ENCODE data around the gene CREB1.

CREB1 gene

GRCh38 chr2:207504513-207505170 is 25.1 kb upstream of the CREB1 start:
- Histone ChIP-seq H3K4me3 (ENCODE audit: low read length) (no peak overlapping the region), H3K27me3 (ENCODE audit: control insufficient read depth, insufficient read depth, low read length) (no peaks in the 10 kb centered on the region), H3K4me1 (ENCODE audit: control insufficient read depth, insufficient read depth, low read length) (peaks cover 4% of the 10 kb centered on the region; the same call in 1 of the 2 replicates), H3K9me3 (ENCODE audit: control insufficient read depth, insufficient read depth, low read length) (no peaks in the 10 kb centered on the region), H3K27ac (ENCODE audit: low read length) (no peak overlapping the region), H3K36me3 (ENCODE audit: control insufficient read depth, insufficient read depth, low read length) (no peaks in the 10 kb centered on the region)
- WGBS (ENCODE audit: insufficient coverage, insufficient read length): no CpG with 5 or more reads among the region's 11 CpGs
- DNase-seq (ENCODE audit: low read depth, low spot score): no peak

GRCh38 chr2:207505171-207505570 is 24.6 kb upstream of the CREB1 start:
- no peak overlapping the region for H3K27ac ChIP-seq (ENCODE audit: low read length)
- no peak for DNase-seq (ENCODE audit: low read depth, low spot score)
- peaks cover 4% of the 10 kb centered on the region; the same call in 1 of the 2 replicates for H3K4me1 ChIP-seq (ENCODE audit: control insufficient read depth, insufficient read depth, low read length)
- H3K9me3 ChIP-seq (ENCODE audit: control insufficient read depth, insufficient read depth, low read length): no peaks in the 10 kb centered on the region
- H3K27me3 ChIP-seq (ENCODE audit: control insufficient read depth, insufficient read depth, low read length): no peaks in the 10 kb centered on the region
- WGBS (ENCODE audit: insufficient coverage, insufficient read length): no CpG with 5 or more reads among the region's 3 CpGs
- no peak overlapping the region for H3K4me3 ChIP-seq (ENCODE audit: low read length)
- H3K36me3 ChIP-seq (ENCODE audit: control insufficient read depth, insufficient read depth, low read length): no peaks in the 10 kb centered on the region

- no CpG with 5 or more reads among the region's 1 CpG for WGBS (ENCODE audit: insufficient coverage, insufficient read length)
- Histone ChIP-seq H3K27ac (ENCODE audit: low read length) (no peak overlapping the region), H3K4me1 (ENCODE audit: control insufficient read depth, insufficient read depth, low read length) (peaks cover 4% of the 10 kb centered on the region; the same call in 1 of the 2 replicates), H3K9me3 (ENCODE audit: control insufficient read depth, insufficient read depth, low read length) (no peaks in the 10 kb centered on the region), H3K36me3 (ENCODE audit: control insufficient read depth, insufficient read depth, low read length) (no peaks in the 10 kb centered on the region), H3K27me3 (ENCODE audit: control insufficient read depth, insufficient read depth, low read length) (no peaks in the 10 kb centered on the region), H3K4me3 (ENCODE audit: low read length) (no peak overlapping the region)
- no peak for DNase-seq (ENCODE audit: low read depth, low spot score)
These were observed 24.0 kb upstream of the CREB1 start for GRCh38 chr2:207505728-207506127.

GRCh38 chr2:207506426-207506825 is 23.3 kb upstream of the CREB1 start:
- Histone ChIP-seq H3K27me3 (ENCODE audit: control insufficient read depth, insufficient read depth, low read length) (no peaks in the 10 kb centered on the region), H3K27ac (ENCODE audit: low read length) (no peak overlapping the region), H3K4me1 (ENCODE audit: control insufficient read depth, insufficient read depth, low read length) (peaks cover 4% of the 10 kb centered on the region; the same call in 1 of the 2 replicates), H3K4me3 (ENCODE audit: low read length) (no peak overlapping the region), H3K9me3 (ENCODE audit: control insufficient read depth, insufficient read depth, low read length) (no peaks in the 10 kb centered on the region), H3K36me3 (ENCODE audit: control insufficient read depth, insufficient read depth, low read length) (no peaks in the 10 kb centered on the region)
- no peak for DNase-seq (ENCODE audit: low read depth, low spot score)
- WGBS (ENCODE audit: insufficient coverage, insufficient read length): no CpG with 5 or more reads among the region's 1 CpG

GRCh38 chr2:207510148-207510547 is 19.6 kb upstream of the CREB1 start:
- DNase-seq (ENCODE audit: low read depth, low spot score): no peak
- H3K4me1 ChIP-seq (ENCODE audit: control insufficient read depth, insufficient read depth, low read length): no peaks in the 10 kb centered on the region
- H3K27ac ChIP-seq (ENCODE audit: low read length): no peak overlapping the region
- H3K27me3 ChIP-seq (ENCODE audit: control insufficient read depth, insufficient read depth, low read length): no peaks in the 10 kb centered on the region
- no peak overlapping the region for H3K4me3 ChIP-seq (ENCODE audit: low read length)
- H3K36me3 ChIP-seq (ENCODE audit: control insufficient read depth, insufficient read depth, low read length): no peaks in the 10 kb centered on the region
- no CpG with 5 or more reads among the region's 1 CpG for WGBS (ENCODE audit: insufficient coverage, insufficient read length)
- no peaks in the 10 kb centered on the region for H3K9me3 ChIP-seq (ENCODE audit: control insufficient read depth, insufficient read depth, low read length)

GRCh38 chr2:207511851-207512250 is 17.9 kb upstream of the CREB1 start:
- no peak for DNase-seq (ENCODE audit: low read depth, low spot score)
- Histone ChIP-seq H3K27me3 (ENCODE audit: control insufficient read depth, insufficient read depth, low read length) (no peaks in the 10 kb centered on the region), H3K27ac (ENCODE audit: low read length) (no peak overlapping the region), H3K4me3 (ENCODE audit: low read length) (no peak overlapping the region), H3K36me3 (ENCODE audit: control insufficient read depth, insufficient read depth, low read length) (no peaks in the 10 kb centered on the region), H3K4me1 (ENCODE audit: control insufficient read depth, insufficient read depth, low read length) (no peaks in the 10 kb centered on the region), H3K9me3 (ENCODE audit: control insufficient read depth, insufficient read depth, low read length) (no peaks in the 10 kb centered on the region)
- WGBS (ENCODE audit: insufficient coverage, insufficient read length): no CpG with 5 or more reads among the region's 2 CpGs

GRCh38 chr2:207512356-207512755 is 17.4 kb upstream of the CREB1 start:
- Histone ChIP-seq H3K36me3 (ENCODE audit: control insufficient read depth, insufficient read depth, low read length) (no peaks in the 10 kb centered on the region), H3K27me3 (ENCODE audit: control insufficient read depth, insufficient read depth, low read length) (no peaks in the 10 kb centered on the region), H3K9me3 (ENCODE audit: control insufficient read depth, insufficient read depth, low read length) (no peaks in the 10 kb centered on the region), H3K4me3 (ENCODE audit: low read length) (no peak overlapping the region), H3K27ac (ENCODE audit: low read length) (no peak overlapping the region), H3K4me1 (ENCODE audit: control insufficient read depth, insufficient read depth, low read length) (no peaks in the 10 kb centered on the region)
- DNase-seq (ENCODE audit: low read depth, low spot score): no peak
- WGBS (ENCODE audit: insufficient coverage, insufficient read length): no CpG with 5 or more reads among the region's 3 CpGs

GRCh38 chr2:207513551-207514257 is 16.1 kb upstream of the CREB1 start:
- no peaks in the 10 kb centered on the region for H3K36me3 ChIP-seq (ENCODE audit: control insufficient read depth, insufficient read depth, low read length)
- DNase-seq (ENCODE audit: low read depth, low spot score): no peak
- no peaks in the 10 kb centered on the region for H3K27me3 ChIP-seq (ENCODE audit: control insufficient read depth, insufficient read depth, low read length)
- WGBS (ENCODE audit: insufficient coverage, insufficient read length): no CpG with 5 or more reads among the region's 7 CpGs
- H3K4me1 ChIP-seq (ENCODE audit: control insufficient read depth, insufficient read depth, low read length): no peaks in the 10 kb centered on the region
- no peaks in the 10 kb centered on the region for H3K9me3 ChIP-seq (ENCODE audit: control insufficient read depth, insufficient read depth, low read length)
- H3K27ac ChIP-seq (ENCODE audit: low read length): no peak overlapping the region
- H3K4me3 ChIP-seq (ENCODE audit: low read length): no peak overlapping the region

GRCh38 chr2:207514451-207514850 is 15.3 kb upstream of the CREB1 start:
- Histone ChIP-seq H3K27me3 (ENCODE audit: control insufficient read depth, insufficient read depth, low read length) (no peaks in the 10 kb centered on the region), H3K4me1 (ENCODE audit: control insufficient read depth, insufficient read depth, low read length) (no peaks in the 10 kb centered on the region), H3K27ac (ENCODE audit: low read length) (no peak overlapping the region), H3K36me3 (ENCODE audit: control insufficient read depth, insufficient read depth, low read length) (no peaks in the 10 kb centered on the region), H3K4me3 (ENCODE audit: low read length) (no peak overlapping the region), H3K9me3 (ENCODE audit: control insufficient read depth, insufficient read depth, low read length) (no peaks in the 10 kb centered on the region)
- no peak for DNase-seq (ENCODE audit: low read depth, low spot score)
- no CpG with 5 or more reads among the region's 2 CpGs for WGBS (ENCODE audit: insufficient coverage, insufficient read length)

GRCh38 chr2:207515671-207516070 is 14.1 kb upstream of the CREB1 start:
- Histone ChIP-seq H3K9me3 (ENCODE audit: control insufficient read depth, insufficient read depth, low read length) (no peaks in the 10 kb centered on the region), H3K4me1 (ENCODE audit: control insufficient read depth, insufficient read depth, low read length) (no peaks in the 10 kb centered on the region), H3K27me3 (ENCODE audit: control insufficient read depth, insufficient read depth, low read length) (no peaks in the 10 kb centered on the region), H3K27ac (ENCODE audit: low read length) (no peak overlapping the region), H3K4me3 (ENCODE audit: low read length) (no peak overlapping the region), H3K36me3 (ENCODE audit: control insufficient read depth, insufficient read depth, low read length) (no peaks in the 10 kb centered on the region)
- no CpG with 5 or more reads among the region's 3 CpGs for WGBS (ENCODE audit: insufficient coverage, insufficient read length)
- no peak for DNase-seq (ENCODE audit: low read depth, low spot score)

- Histone ChIP-seq H3K27ac (ENCODE audit: low read length) (no peak overlapping the region), H3K36me3 (ENCODE audit: control insufficient read depth, insufficient read depth, low read length) (no peaks in the 10 kb centered on the region), H3K9me3 (ENCODE audit: control insufficient read depth, insufficient read depth, low read length) (no peaks in the 10 kb centered on the region), H3K27me3 (ENCODE audit: control insufficient read depth, insufficient read depth, low read length) (no peaks in the 10 kb centered on the region), H3K4me1 (ENCODE audit: control insufficient read depth, insufficient read depth, low read length) (no peaks in the 10 kb centered on the region), H3K4me3 (ENCODE audit: low read length) (no peak overlapping the region)
- no peak for DNase-seq (ENCODE audit: low read depth, low spot score)
- no CpG with 5 or more reads among the region's 1 CpG for WGBS (ENCODE audit: insufficient coverage, insufficient read length)
These were observed 13.6 kb upstream of the CREB1 start for GRCh38 chr2:207516206-207516605.

All from iPS DF 6.9 (cell line).